Measurements from ENCODE around the gene NRG4. TPM values are rescaled to one million over a fixed set of nuclear protein-coding genes. Genes with fewer than 3 reads are reported as not detected.

The NRG4 gene
- total and polyA plus RNA-seq, 2 donors (not counting 3 experiments of a cell fraction or from before 2014, with no cell fraction given): not detected

DNA sequence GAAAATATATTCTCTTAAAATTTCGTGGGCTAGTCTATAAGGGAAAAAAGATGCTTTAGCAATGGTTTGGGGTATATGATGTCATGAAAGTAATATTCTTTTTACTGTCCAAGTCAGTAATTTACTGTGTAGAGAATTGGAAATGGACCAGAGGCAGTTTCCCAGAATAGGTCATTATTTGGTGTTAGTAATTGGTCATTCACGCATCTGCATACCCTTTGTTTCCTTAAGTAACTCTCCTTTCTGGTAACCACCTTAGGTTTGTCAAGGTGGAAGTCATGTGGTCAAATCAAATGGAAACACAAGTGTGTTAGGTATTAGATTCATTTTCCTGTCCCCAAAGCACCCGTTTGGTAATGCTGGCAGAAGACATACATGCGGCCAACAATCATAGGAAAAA lies 84.6 kb downstream of the NRG4 start:
- Histone ChIP-seq H2AFZ (ENCODE audit: low read depth, low read length) (no peak overlapping the region), H3K9me3 (replicated peaks; ENCODE audit: control insufficient read depth, insufficient read depth, low read length) (no peaks in the 10 kb centered on the region), H3K27ac (ENCODE audit: insufficient read depth, low read depth, low read length) (no peak overlapping the region), H3K9me1 (replicated peaks; ENCODE audit: control insufficient read depth, extremely low read depth, insufficient read depth, low read length) (no peaks in the 10 kb centered on the region), H4K20me1 (replicated peaks; ENCODE audit: control insufficient read depth, extremely low read depth, insufficient read depth, low read length) (no peaks in the 10 kb centered on the region), H3K79me2 (ENCODE audit: control insufficient read depth, insufficient read depth, low read length) (peaks cover 38% of the 10 kb centered on the region), H3K4me3 (replicated peaks in 1 of 3; ENCODE audit: insufficient read depth in 1 of 3, low read depth in 1 of 3, low read length in 3 of 3) (no peak overlapping the region), H3K4me1 (ENCODE audit: control insufficient read depth, extremely low read depth, insufficient read depth, low read length) (peaks cover 17% of the 10 kb centered on the region), H3K4me2 (ENCODE audit: insufficient read depth, low read length) (no peak overlapping the region), H3K36me3 (ENCODE audit: control insufficient read depth in 2 of 2, extremely low read depth in 1 of 2, insufficient read depth in 2 of 2, low read length in 2 of 2) (peaks cover 1 to 4% of the 10 kb centered on the region in 2 experiments), H3K9ac (replicated peaks; ENCODE audit: extremely low read depth, insufficient read depth, low read length) (no peak overlapping the region), H3K27me3 (ENCODE audit: control insufficient read depth in 2 of 2, insufficient read depth in 2 of 2, low read length in 2 of 2) (no peaks in the 10 kb centered on the region)
- dilution Hi-C loops (cut with MboI; ENCODE audit: extremely low pct_ligation_motif_present, low sequenced_read_pairs) (no loop called here), intact Hi-C loops (cut with micrococcal nuclease) (loop anchor here (10.0 kb wide), 1 partner anchor 217 kb away; no protein-coding TSS in a partner anchor)
- POLR2A ChIA-PET: no interaction called here
- BruUV-seq (replicated peaks): no TSS peak
- TF ChIP-seq, protein P1, sequence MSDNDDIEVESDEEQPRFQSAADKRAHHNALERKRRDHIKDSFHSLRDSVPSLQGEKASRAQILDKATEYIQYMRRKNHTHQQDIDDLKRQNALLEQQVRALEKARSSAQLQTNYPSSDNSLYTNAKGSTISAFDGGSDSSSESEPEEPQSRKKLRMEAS (IDR thresholded peaks at IDR 0.05; ENCODE audit: insufficient read depth, insufficient read length): no peak
- TF ChIP-seq POLR2A (IDR thresholded peaks at IDR 0.05; ENCODE audit: low read depth, low read length) (no peak), MYC (IDR thresholded peaks at IDR 0.05; ENCODE audit: low read depth, low read length) (no peak), POLR2AphosphoS5 (IDR thresholded peaks at IDR 0.05; ENCODE audit: insufficient read depth, low read depth, low read length) (no peak), GATA2 (IDR thresholded peaks at IDR 0.05; ENCODE audit: insufficient read depth, insufficient read length, low read depth, low read length) (no peak), EZH2 (IDR thresholded peaks at IDR 0.05; ENCODE audit: borderline replicate concordance, low read depth, low read length, severe bottlenecking) (no peak), FOS (IDR thresholded peaks at IDR 0.05; ENCODE audit: borderline replicate concordance, insufficient read depth, low read length) (no peak), JUN (IDR thresholded peaks at IDR 0.05; ENCODE audit: borderline replicate concordance, insufficient read depth, insufficient read length, low read depth) (no peak)
- TF ChIP-seq, protein P2, sequence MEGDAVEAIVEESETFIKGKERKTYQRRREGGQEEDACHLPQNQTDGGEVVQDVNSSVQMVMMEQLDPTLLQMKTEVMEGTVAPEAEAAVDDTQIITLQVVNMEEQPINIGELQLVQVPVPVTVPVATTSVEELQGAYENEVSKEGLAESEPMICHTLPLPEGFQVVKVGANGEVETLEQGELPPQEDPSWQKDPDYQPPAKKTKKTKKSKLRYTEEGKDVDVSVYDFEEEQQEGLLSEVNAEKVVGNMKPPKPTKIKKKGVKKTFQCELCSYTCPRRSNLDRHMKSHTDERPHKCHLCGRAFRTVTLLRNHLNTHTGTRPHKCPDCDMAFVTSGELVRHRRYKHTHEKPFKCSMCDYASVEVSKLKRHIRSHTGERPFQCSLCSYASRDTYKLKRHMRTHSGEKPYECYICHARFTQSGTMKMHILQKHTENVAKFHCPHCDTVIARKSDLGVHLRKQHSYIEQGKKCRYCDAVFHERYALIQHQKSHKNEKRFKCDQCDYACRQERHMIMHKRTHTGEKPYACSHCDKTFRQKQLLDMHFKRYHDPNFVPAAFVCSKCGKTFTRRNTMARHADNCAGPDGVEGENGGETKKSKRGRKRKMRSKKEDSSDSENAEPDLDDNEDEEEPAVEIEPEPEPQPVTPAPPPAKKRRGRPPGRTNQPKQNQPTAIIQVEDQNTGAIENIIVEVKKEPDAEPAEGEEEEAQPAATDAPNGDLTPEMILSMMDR (IDR thresholded peaks at IDR 0.05; ENCODE audit: extremely low read depth in 1 of 2, insufficient read depth in 1 of 2, low read depth in 1 of 2, low read length in 2 of 2): no peak
- DNase-seq (ENCODE audit: low read depth, low spot score): no peak
- CTCF ChIA-PET: interaction anchor here (3.1 kb wide), 1 partner anchor 118 kb away, joined by 16 read pairs; no protein-coding TSS in a partner anchor
- no peak for FAIRE-seq
